ENCODE data around the gene CACNG7. TPM values are rescaled to one million over a fixed set of nuclear protein-coding genes. Genes with fewer than 3 reads are reported as not detected.

CACNG7 gene
- total RNA-seq, 2 experiments from 2014 or later: not detected

DNA sequence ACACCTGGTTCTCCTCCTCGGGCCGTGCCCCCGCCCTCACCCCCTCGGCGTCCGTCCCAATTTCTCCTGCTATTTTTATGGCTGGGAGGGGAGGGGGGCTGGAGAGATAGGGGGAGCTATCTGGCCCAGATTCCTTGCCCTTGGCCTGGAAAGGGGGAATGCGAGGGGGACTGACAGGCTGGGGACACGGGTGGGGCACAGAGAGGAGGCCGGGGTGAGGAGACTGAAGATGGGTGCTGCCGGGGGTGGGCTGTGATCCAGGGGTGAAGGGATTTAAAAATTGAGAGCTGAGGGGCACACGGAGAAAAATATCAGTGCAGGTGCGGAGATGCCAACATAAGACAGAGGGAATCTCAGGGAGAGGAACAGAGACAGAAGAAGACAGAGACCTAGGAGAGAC lies 24.8 kb upstream of the CACNG7 start:
- Histone ChIP-seq H3K4me2 (ENCODE audit: low read length) (no peak overlapping the region), H2AFZ (ENCODE audit: low read length) (no peak overlapping the region), H3K4me1 (ENCODE audit: insufficient read depth, low read length, poor library complexity, severe bottlenecking) (peaks cover 3% of the 10 kb centered on the region), H3K9me2 (ENCODE audit: insufficient read depth, low read length) (no peaks in the 10 kb centered on the region), H3K9me3 (ENCODE audit: low read length) (no peaks in the 10 kb centered on the region), H4K20me1 (ENCODE audit: insufficient read depth, low read length) (no peaks in the 10 kb centered on the region), H3K79me2 (ENCODE audit: insufficient read depth, low read depth, low read length) (no peaks in the 10 kb centered on the region), H3K4me3 (ENCODE audit: low read depth, low read length, poor library complexity, severe bottlenecking) (no peak overlapping the region), H3K36me3 (ENCODE audit: insufficient read depth, low read length) (no peaks in the 10 kb centered on the region), H3K27ac (ENCODE audit: low read depth, low read length, poor library complexity, severe bottlenecking) (no peak overlapping the region)
- BruUV-seq (replicated peaks): no TSS peak
- TF ChIP-seq CTCF (conservative IDR thresholded peaks at IDR 0.05; ENCODE audit: low read length) (no peak), EZH2phosphoT487 (IDR thresholded peaks at IDR 0.05; ENCODE audit: borderline replicate concordance, low read depth, low read length) (no peak)
- no peak for DNase-seq (ENCODE audit: low spot score)
- CTCF ChIA-PET (ENCODE audit: unreplicated experiment): no interaction called here
- POLR2A ChIA-PET: no interaction called here
- intact Hi-C loops (cut with micrococcal nuclease; ENCODE audit: unreplicated experiment): no loop called here

GRCh38 chr19:53885036-53885435 lies 24.0 kb upstream of the CACNG7 start:
- TF ChIP-seq EZH2phosphoT487 (IDR thresholded peaks at IDR 0.05; ENCODE audit: borderline replicate concordance, low read depth, low read length) (no peak), CTCF (conservative IDR thresholded peaks at IDR 0.05; ENCODE audit: low read length) (no peak)
- Histone ChIP-seq H2AFZ (ENCODE audit: low read length) (no peak overlapping the region), H4K20me1 (ENCODE audit: insufficient read depth, low read length) (no peaks in the 10 kb centered on the region), H3K9me3 (ENCODE audit: low read length) (no peaks in the 10 kb centered on the region), H3K4me2 (ENCODE audit: low read length) (no peak overlapping the region), H3K27ac (ENCODE audit: low read depth, low read length, poor library complexity, severe bottlenecking) (no peak overlapping the region), H3K36me3 (ENCODE audit: insufficient read depth, low read length) (no peaks in the 10 kb centered on the region), H3K9me2 (ENCODE audit: insufficient read depth, low read length) (no peaks in the 10 kb centered on the region), H3K4me3 (ENCODE audit: low read depth, low read length, poor library complexity, severe bottlenecking) (no peak overlapping the region), H3K79me2 (ENCODE audit: insufficient read depth, low read depth, low read length) (no peaks in the 10 kb centered on the region), H3K4me1 (ENCODE audit: insufficient read depth, low read length, poor library complexity, severe bottlenecking) (peaks cover 3% of the 10 kb centered on the region)
- intact Hi-C loops (cut with micrococcal nuclease; ENCODE audit: unreplicated experiment): no loop called here
- CTCF ChIA-PET (ENCODE audit: unreplicated experiment): no interaction called here
- POLR2A ChIA-PET: interaction anchor here (0.6 kb wide), 1 partner anchor 538 kb away, joined by 5 read pairs; no protein-coding TSS in a partner anchor
- no TSS peak for BruUV-seq (replicated peaks)
- DNase-seq (ENCODE audit: low spot score): no peak

GRCh38 chr19:53892301-53892980 lies 16.6 kb upstream of the CACNG7 start:
- ChIA-PET CTCF (ENCODE audit: unreplicated experiment) (no interaction called here), POLR2A (no interaction called here)
- intact Hi-C loops (cut with micrococcal nuclease; ENCODE audit: unreplicated experiment): no loop called here
- H3K4me1 ChIP-seq (ENCODE audit: insufficient read depth, low read length, poor library complexity, severe bottlenecking): no peaks in the 10 kb centered on the region
- H4K20me1 ChIP-seq (ENCODE audit: insufficient read depth, low read length): no peaks in the 10 kb centered on the region
- no peak overlapping the region for H2AFZ ChIP-seq (ENCODE audit: low read length)
- no TSS peak for BruUV-seq (replicated peaks)
- H3K9me3 ChIP-seq (ENCODE audit: low read length): no peaks in the 10 kb centered on the region
- H3K9me2 ChIP-seq (ENCODE audit: insufficient read depth, low read length): no peaks in the 10 kb centered on the region
- no peaks in the 10 kb centered on the region for H3K36me3 ChIP-seq (ENCODE audit: insufficient read depth, low read length)
- H3K79me2 ChIP-seq (ENCODE audit: insufficient read depth, low read depth, low read length): no peaks in the 10 kb centered on the region
- no peak overlapping the region for H3K4me2 ChIP-seq (ENCODE audit: low read length)
- H3K4me3 ChIP-seq (ENCODE audit: low read depth, low read length, poor library complexity, severe bottlenecking): no peak overlapping the region
- DNase-seq (ENCODE audit: low spot score): no peak
- no peak overlapping the region for H3K27ac ChIP-seq (ENCODE audit: low read depth, low read length, poor library complexity, severe bottlenecking)
- TF ChIP-seq CTCF (conservative IDR thresholded peaks at IDR 0.05; ENCODE audit: low read length) (no peak), EZH2phosphoT487 (IDR thresholded peaks at IDR 0.05; ENCODE audit: borderline replicate concordance, low read depth, low read length) (no peak)

Measured in OCI-LY7 (cell line).